Transverse colon (tissue), 4 donors: Measurements from ENCODE around the gene DENND2A.

Source experiments
- EP300 ChIP-seq: sonication (generic); formaldehyde crosslinking; IDR thresholded peaks from one replicate; pipeline ENCODE4 v1.6.1; 2017; ENCODE audit warnings: antibody characterized with exemption, low read depth
- POLR2AphosphoS5 ChIP-seq, 3 donors: sonication (generic); formaldehyde crosslinking; IDR thresholded peaks; one replicate each; pipeline ENCODE4 v1.6.1; 2016; ENCODE audit warnings: antibody characterized with exemption in 3 of 3
- TF ChIP-seq, protein P1 (sequence below), 5 experiments: fragments of 200-600 bp in 3 of 5; fragments of 450-650 bp in 2 of 5; sonication (generic) in 3 of 5; IDR thresholded peaks; 1 replicate in 2 of 5; 2 replicates in 3 of 5; pipeline ENCODE4 v1.5.1; 2016 to 2017; ENCODE audit warnings: antibody characterized with exemption in 5 of 5, inconsistent platforms in 3 of 5, mild to moderate bottlenecking in 2 of 5, moderate library complexity in 1 of 5

DNA sequence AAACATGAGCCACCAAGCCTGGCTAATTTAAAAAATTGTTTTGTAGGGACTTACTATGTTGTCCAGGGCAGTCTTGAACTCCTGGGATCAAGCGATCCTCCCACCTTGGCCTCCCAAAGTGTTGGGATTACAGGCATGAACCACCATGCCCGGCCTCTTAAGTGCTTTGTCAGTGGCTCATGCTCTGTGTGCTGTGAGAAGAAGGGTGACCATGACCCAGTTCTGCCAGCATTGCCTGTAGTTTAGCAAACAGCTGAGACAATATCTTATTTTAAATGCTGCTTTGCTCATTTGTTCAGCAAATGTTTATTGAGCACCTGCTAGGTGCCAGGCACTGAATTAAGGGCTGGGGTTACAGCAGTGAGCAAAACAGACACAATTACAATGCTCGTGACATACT is 41.2 kb upstream of the DENND2A start:
- TF ChIP-seq, protein P1, sequence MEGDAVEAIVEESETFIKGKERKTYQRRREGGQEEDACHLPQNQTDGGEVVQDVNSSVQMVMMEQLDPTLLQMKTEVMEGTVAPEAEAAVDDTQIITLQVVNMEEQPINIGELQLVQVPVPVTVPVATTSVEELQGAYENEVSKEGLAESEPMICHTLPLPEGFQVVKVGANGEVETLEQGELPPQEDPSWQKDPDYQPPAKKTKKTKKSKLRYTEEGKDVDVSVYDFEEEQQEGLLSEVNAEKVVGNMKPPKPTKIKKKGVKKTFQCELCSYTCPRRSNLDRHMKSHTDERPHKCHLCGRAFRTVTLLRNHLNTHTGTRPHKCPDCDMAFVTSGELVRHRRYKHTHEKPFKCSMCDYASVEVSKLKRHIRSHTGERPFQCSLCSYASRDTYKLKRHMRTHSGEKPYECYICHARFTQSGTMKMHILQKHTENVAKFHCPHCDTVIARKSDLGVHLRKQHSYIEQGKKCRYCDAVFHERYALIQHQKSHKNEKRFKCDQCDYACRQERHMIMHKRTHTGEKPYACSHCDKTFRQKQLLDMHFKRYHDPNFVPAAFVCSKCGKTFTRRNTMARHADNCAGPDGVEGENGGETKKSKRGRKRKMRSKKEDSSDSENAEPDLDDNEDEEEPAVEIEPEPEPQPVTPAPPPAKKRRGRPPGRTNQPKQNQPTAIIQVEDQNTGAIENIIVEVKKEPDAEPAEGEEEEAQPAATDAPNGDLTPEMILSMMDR (IDR thresholded peaks at IDR 0.05): no peak
- TF ChIP-seq EP300 (no peak), POLR2AphosphoS5 (IDR thresholded peaks at IDR 0.05) (no peak)
